ENCODE data around the gene ELMOD1. TPM values are rescaled to one million over a fixed set of nuclear protein-coding genes. Genes with fewer than 3 reads are reported as not detected.

Gene ELMOD1
- total RNA-seq, 1 experiment from 2014 or later = 19.5 TPM

DNA sequence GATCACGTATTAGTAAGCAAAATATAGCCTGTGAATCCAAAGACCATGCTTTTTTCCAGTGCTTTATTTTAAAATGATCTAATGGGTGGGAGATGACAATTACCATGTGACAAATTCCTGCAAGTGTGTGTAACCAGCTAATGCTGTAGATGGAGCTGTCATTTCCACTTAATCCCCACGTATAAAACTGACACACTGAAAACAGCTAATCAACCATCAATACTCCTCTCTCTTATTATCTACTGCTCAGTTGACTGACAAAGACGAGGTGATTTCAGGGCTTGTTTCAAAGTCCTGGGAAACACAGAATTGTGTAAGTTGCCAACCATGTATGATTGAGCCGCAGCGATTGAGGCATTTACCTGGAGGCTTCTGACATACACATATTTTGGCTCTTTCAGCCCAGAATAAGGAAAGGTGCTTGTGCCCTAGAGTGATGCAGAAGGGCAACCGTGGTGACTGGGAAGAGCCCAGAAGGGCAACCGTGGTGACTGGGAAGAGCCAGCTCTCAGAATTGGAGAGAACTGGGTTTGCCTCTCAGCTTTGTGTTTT, 111.2 kb downstream of the ELMOD1 start:
- Histone ChIP-seq H3K4me3 (no peak overlapping the region), H3K27ac (no peak overlapping the region)
- DNase-seq = no peak

DNA sequence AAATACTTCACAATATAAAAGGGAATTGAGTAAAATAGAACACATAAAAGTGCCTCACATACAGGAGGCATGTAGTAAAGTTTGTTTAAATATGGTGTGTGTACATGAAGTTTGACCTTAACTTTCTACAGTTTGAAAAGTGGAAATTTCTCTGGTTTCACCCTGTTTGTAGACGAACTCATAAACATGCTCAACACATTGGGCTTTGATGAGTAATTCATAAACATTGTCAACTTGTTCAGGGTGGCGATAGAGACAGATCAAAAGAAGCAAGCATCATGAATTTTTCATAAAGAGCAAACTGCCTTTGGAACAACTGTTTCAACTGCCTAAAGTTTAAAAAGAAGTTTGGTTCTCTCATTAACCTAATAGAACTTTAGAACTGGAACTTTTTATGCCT, 111.8 kb downstream of the ELMOD1 start:
- H3K36me3 ChIP-seq = no peaks in the 10 kb centered on the region
- H3K27me3 ChIP-seq = no peaks in the 10 kb centered on the region
- no peak overlapping the region for H3K4me3 ChIP-seq
- H3K27ac ChIP-seq = no peak overlapping the region
- H3K4me1 ChIP-seq = peaks cover 6% of the 10 kb centered on the region; the same call in 1 of the 2 replicates
- no peaks in the 10 kb centered on the region for H3K9me3 ChIP-seq (replicated peaks)
- no peak for DNase-seq

More for the DNA sequence above, 111.2 kb downstream of the ELMOD1 start:
- peaks cover 6% of the 10 kb centered on the region; the same call in 1 of the 2 replicates for H3K4me1 ChIP-seq
- no peaks in the 10 kb centered on the region for H3K27me3 ChIP-seq
- no peaks in the 10 kb centered on the region for H3K9me3 ChIP-seq (replicated peaks)
- H3K36me3 ChIP-seq = no peaks in the 10 kb centered on the region

DNA sequence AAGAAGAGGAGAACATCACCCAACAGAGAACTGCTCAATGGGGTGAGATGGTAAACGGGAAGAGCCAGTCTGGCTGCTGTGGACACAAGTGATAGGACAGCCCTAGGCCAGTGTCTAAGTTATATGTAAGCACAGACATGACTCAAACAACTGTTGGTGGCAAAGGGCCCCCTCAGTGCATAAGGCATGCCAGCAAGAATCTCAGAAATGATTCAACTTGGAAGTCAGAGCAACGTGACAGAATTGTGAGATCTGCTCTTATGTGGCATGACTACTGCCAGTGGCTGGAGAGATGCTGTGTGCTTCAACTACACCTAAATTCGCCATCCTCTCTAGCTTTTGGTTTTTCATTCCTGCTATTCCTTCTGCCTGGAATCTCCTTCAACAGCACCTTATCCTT, 113.5 kb downstream of the ELMOD1 start:
- Histone ChIP-seq H3K36me3 (no peaks in the 10 kb centered on the region), H3K4me1 (peaks cover 9% of the 10 kb centered on the region; the same call in 1 of the 2 replicates), H3K4me3 (no peak overlapping the region), H3K27ac (peak overlapping the region; percentile 36; the same call in 1 of the 2 replicates), H3K9me3 (replicated peaks) (no peaks in the 10 kb centered on the region), H3K27me3 (no peaks in the 10 kb centered on the region)
- no peak for DNase-seq

- Histone ChIP-seq H3K9me3 (replicated peaks) (no peaks in the 10 kb centered on the region), H3K4me3 (no peak overlapping the region), H3K4me1 (peaks cover 9% of the 10 kb centered on the region; the same call in 1 of the 2 replicates), H3K36me3 (no peaks in the 10 kb centered on the region), H3K27me3 (no peaks in the 10 kb centered on the region), H3K27ac (peak overlapping the region; percentile 36; the same call in 1 of the 2 replicates)
- peak in 1 of 2 experiments; percentile 27 for DNase-seq
Observed at GRCh38 chr11:107705027-107705426, 114.1 kb downstream of the ELMOD1 start.

- peaks cover 9% of the 10 kb centered on the region; the same call in 1 of the 2 replicates for H3K4me1 ChIP-seq
- no peaks in the 10 kb centered on the region for H3K27me3 ChIP-seq
- DNase-seq = no peak
- H3K36me3 ChIP-seq = no peaks in the 10 kb centered on the region
- H3K27ac ChIP-seq = no peak overlapping the region
- no peak overlapping the region for H3K4me3 ChIP-seq
- no peaks in the 10 kb centered on the region for H3K9me3 ChIP-seq (replicated peaks)
Observed at GRCh38 chr11:107706531-107706930, 115.6 kb downstream of the ELMOD1 start.

GRCh38 chr11:107707215-107707671, 116.3 kb downstream of the ELMOD1 start:
- DNase-seq = no peak
- peaks cover 9% of the 10 kb centered on the region; the same call in 1 of the 2 replicates for H3K4me1 ChIP-seq
- no peaks in the 10 kb centered on the region for H3K27me3 ChIP-seq
- H3K4me3 ChIP-seq = no peak overlapping the region
- H3K27ac ChIP-seq = no peak overlapping the region
- no peaks in the 10 kb centered on the region for H3K9me3 ChIP-seq (replicated peaks)
- H3K36me3 ChIP-seq = no peaks in the 10 kb centered on the region

- H3K36me3 ChIP-seq = no peaks in the 10 kb centered on the region
- no peak overlapping the region for H3K4me3 ChIP-seq
- no peak for DNase-seq
- no peak overlapping the region for H3K27ac ChIP-seq
- H3K4me1 ChIP-seq = peaks cover 9% of the 10 kb centered on the region; the same call in 1 of the 2 replicates
- H3K9me3 ChIP-seq (replicated peaks) = no peaks in the 10 kb centered on the region
- no peaks in the 10 kb centered on the region for H3K27me3 ChIP-seq
Observed at GRCh38 chr11:107707807-107708206, 116.9 kb downstream of the ELMOD1 start.

- no peak overlapping the region for H3K4me3 ChIP-seq
- H3K9me3 ChIP-seq (replicated peaks) = no peaks in the 10 kb centered on the region
- peak; percentile 24 to 48 for DNase-seq
- H3K4me1 ChIP-seq = peaks cover 9% of the 10 kb centered on the region; the same call in 1 of the 2 replicates
- H3K27me3 ChIP-seq = no peaks in the 10 kb centered on the region
- H3K36me3 ChIP-seq = no peaks in the 10 kb centered on the region
- H3K27ac ChIP-seq = no peak overlapping the region
Observed at GRCh38 chr11:107708792-107709191, 117.8 kb downstream of the ELMOD1 start.

DNA sequence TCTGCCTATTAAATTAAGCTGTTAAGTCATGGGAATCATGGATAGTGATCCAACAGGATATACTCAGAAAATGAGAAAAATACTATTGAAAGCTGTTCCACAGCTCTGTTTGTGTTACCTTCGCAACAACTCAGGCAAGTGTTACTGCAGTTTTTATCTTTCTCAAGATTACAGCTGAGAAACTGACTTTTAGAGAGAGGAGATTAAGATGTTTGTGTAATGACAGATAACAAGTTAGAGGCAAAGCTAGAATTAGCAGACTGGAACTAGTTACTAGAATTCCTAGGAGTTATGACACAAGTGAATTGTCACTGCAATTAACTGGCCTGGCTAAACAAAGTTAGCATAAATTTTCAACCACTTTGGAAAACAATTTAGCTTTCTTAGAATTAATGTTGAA, 119.4 kb downstream of the ELMOD1 start:
- H3K4me1 ChIP-seq = peaks cover 5% of the 10 kb centered on the region; the same call in 1 of the 2 replicates
- H3K9me3 ChIP-seq (replicated peaks) = no peaks in the 10 kb centered on the region
- H3K4me3 ChIP-seq = no peak overlapping the region
- H3K36me3 ChIP-seq = no peaks in the 10 kb centered on the region
- DNase-seq = no peak
- H3K27me3 ChIP-seq = no peaks in the 10 kb centered on the region
- H3K27ac ChIP-seq = no peak overlapping the region

GRCh38 chr11:107711861-107712755, 121.2 kb downstream of the ELMOD1 start, which contains the start of gene SLN:
SLN (minus strand) TSS chr11:107712056.
- Histone ChIP-seq H3K27me3 (no peaks in the 10 kb centered on the region), H3K36me3 (no peaks in the 10 kb centered on the region), H3K4me3 (no peak within 1 kb of the TSS), H3K9me3 (replicated peaks) (no peaks in the 10 kb centered on the region), H3K4me1 (peaks cover 3% of the 10 kb centered on the region; the same call in 1 of the 2 replicates), H3K27ac (no peak within 1 kb of the TSS)
- DNase-seq = no peak

DNA sequence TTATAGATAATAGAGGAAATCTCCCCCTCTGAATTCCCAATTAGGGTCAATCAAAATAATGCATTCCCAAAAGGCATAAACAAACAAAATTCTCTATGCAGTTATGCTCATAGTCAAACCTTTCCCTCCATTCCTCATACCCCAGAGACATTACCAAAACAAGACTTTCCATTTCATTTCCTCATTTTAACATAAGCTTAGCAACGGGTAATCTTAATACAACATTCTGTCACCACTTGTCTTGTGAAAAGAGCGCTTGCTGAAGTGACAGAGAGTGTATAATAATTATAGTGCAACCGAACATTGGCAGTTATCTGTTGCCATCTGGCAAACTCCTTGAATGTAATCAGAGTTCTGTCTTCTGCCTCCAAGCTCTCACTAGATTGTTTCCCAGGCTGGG, 122.1 kb downstream of the ELMOD1 start:
- no peaks in the 10 kb centered on the region for H3K27me3 ChIP-seq
- H3K9me3 ChIP-seq (replicated peaks) = no peaks in the 10 kb centered on the region
- no peaks in the 10 kb centered on the region for H3K36me3 ChIP-seq
- no peak for DNase-seq
- no peak overlapping the region for H3K4me3 ChIP-seq
- H3K27ac ChIP-seq = no peak overlapping the region
- H3K4me1 ChIP-seq = peaks cover 3% of the 10 kb centered on the region; the same call in 1 of the 2 replicates

Other genes with a start within 250 kb of the ELMOD1 start
- 9.0 and 10.6 TPM in 2 replicates for gene CWF19L2, start 133.3 kb upstream of the ELMOD1 start, total RNA-seq (2014; rRNA removed; shearing (Covaris generic))
- gene ALKBH8, start 25.4 kb upstream of the ELMOD1 start, total RNA-seq (2014; rRNA removed; shearing (Covaris generic)) = 6.0 and 6.1 TPM in 2 replicates
- gene SLN, start 120.9 kb downstream of the ELMOD1 start, total RNA-seq (2014; rRNA removed; shearing (Covaris generic)) = 0.36 TPM in 1 of 2 replicates, not detected in the other